Measurements from ENCODE around the gene ZMYND15. TPM values are rescaled to one million over a fixed set of nuclear protein-coding genes. Genes with fewer than 3 reads are reported as not detected.

The ZMYND15 gene
- total and polyA plus RNA-seq, 2 donors (not counting 3 experiments of a cell fraction or from before 2014, with no cell fraction given) = 0.12 to 0.44 TPM

DNA sequence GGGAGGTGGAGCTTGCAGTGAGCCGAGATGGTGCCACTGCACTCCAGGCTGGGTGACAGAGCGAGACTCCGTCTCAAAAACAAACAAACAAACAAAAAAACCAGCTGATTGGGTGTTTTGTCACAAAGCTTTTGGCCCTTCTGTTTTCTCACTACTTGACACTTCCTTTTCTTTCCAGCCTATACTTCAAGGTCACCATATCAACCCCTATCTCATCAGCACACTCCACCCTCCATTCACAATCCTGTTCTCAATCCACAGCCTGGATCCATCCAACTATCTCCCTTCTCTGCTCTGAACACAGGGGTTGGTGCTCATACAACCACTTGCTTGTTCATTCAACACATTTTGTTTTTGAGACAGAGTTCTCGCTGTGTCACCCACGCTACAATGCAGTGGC is 15.0 kb upstream of the ZMYND15 start:
- FAIRE-seq = no peak
- no peak overlapping the region for H3K27ac ChIP-seq (ENCODE audit: insufficient read depth, low read depth, low read length)
- no peak overlapping the region for H2AFZ ChIP-seq (ENCODE audit: low read depth, low read length)
- CTCF ChIA-PET = interaction anchor here (1.1 kb wide), 2 partner anchors 65 to 178 kb away, joined by 3 to 4 read pairs; partner anchors contain the start of gene CHRNE
- H3K79me2 ChIP-seq (ENCODE audit: control insufficient read depth, insufficient read depth, low read length) = no peaks in the 10 kb centered on the region
- no peaks in the 10 kb centered on the region for H4K20me1 ChIP-seq (replicated peaks; ENCODE audit: control insufficient read depth, extremely low read depth, insufficient read depth, low read length)
- no peaks in the 10 kb centered on the region for H3K9me1 ChIP-seq (replicated peaks; ENCODE audit: control insufficient read depth, extremely low read depth, insufficient read depth, low read length)
- no peak overlapping the region for H3K4me3 ChIP-seq (replicated peaks in 1 of 3; ENCODE audit: insufficient read depth in 1 of 3, low read depth in 1 of 3, low read length in 3 of 3)
- no peak overlapping the region for H3K4me2 ChIP-seq (ENCODE audit: insufficient read depth, low read length)
- peaks cover 11% of the 10 kb centered on the region for H3K4me1 ChIP-seq (ENCODE audit: control insufficient read depth, extremely low read depth, insufficient read depth, low read length)
- H3K9ac ChIP-seq (replicated peaks; ENCODE audit: extremely low read depth, insufficient read depth, low read length) = no peak overlapping the region
- POLR2A ChIA-PET = no interaction called here
- TF ChIP-seq POLR2A (IDR thresholded peaks at IDR 0.05; ENCODE audit: low read depth, low read length) (no peak), POLR2AphosphoS5 (IDR thresholded peaks at IDR 0.05; ENCODE audit: insufficient read depth, low read depth, low read length) (no peak), FOS (IDR thresholded peaks at IDR 0.05; ENCODE audit: borderline replicate concordance, insufficient read depth, low read length) (no peak), GATA2 (IDR thresholded peaks at IDR 0.05; ENCODE audit: insufficient read depth, insufficient read length, low read depth, low read length) (no peak), MYC (IDR thresholded peaks at IDR 0.05; ENCODE audit: low read depth, low read length) (no peak), EZH2 (IDR thresholded peaks at IDR 0.05; ENCODE audit: borderline replicate concordance, low read depth, low read length, severe bottlenecking) (no peak), JUN (IDR thresholded peaks at IDR 0.05; ENCODE audit: borderline replicate concordance, insufficient read depth, insufficient read length, low read depth) (no peak)
- TF ChIP-seq, protein P1, sequence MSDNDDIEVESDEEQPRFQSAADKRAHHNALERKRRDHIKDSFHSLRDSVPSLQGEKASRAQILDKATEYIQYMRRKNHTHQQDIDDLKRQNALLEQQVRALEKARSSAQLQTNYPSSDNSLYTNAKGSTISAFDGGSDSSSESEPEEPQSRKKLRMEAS (IDR thresholded peaks at IDR 0.05; ENCODE audit: insufficient read depth, insufficient read length) = no peak
- TF ChIP-seq, protein P2, sequence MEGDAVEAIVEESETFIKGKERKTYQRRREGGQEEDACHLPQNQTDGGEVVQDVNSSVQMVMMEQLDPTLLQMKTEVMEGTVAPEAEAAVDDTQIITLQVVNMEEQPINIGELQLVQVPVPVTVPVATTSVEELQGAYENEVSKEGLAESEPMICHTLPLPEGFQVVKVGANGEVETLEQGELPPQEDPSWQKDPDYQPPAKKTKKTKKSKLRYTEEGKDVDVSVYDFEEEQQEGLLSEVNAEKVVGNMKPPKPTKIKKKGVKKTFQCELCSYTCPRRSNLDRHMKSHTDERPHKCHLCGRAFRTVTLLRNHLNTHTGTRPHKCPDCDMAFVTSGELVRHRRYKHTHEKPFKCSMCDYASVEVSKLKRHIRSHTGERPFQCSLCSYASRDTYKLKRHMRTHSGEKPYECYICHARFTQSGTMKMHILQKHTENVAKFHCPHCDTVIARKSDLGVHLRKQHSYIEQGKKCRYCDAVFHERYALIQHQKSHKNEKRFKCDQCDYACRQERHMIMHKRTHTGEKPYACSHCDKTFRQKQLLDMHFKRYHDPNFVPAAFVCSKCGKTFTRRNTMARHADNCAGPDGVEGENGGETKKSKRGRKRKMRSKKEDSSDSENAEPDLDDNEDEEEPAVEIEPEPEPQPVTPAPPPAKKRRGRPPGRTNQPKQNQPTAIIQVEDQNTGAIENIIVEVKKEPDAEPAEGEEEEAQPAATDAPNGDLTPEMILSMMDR (IDR thresholded peaks at IDR 0.05; ENCODE audit: extremely low read depth in 1 of 2, insufficient read depth in 1 of 2, low read depth in 1 of 2, low read length in 2 of 2) = no peak
- no peak for DNase-seq (ENCODE audit: low read depth, low spot score)
- dilution Hi-C loops (cut with MboI; ENCODE audit: extremely low pct_ligation_motif_present, low sequenced_read_pairs) = no loop called here
- intact Hi-C loops (cut with micrococcal nuclease) = no loop called here
- no peaks in the 10 kb centered on the region for H3K9me3 ChIP-seq (replicated peaks; ENCODE audit: control insufficient read depth, insufficient read depth, low read length)
- no peaks in the 10 kb centered on the region for H3K36me3 ChIP-seq (ENCODE audit: control insufficient read depth in 2 of 2, extremely low read depth in 1 of 2, insufficient read depth in 2 of 2, low read length in 2 of 2)
- peaks cover 0 to 1% of the 10 kb centered on the region in 2 experiments for H3K27me3 ChIP-seq (ENCODE audit: control insufficient read depth in 2 of 2, insufficient read depth in 2 of 2, low read length in 2 of 2)
- BruUV-seq (replicated peaks) = no TSS peak
